HG02884 (cell line): Measurements from ENCODE around the gene TEX2.

ENCODE experiments used
- ATAC-seq: cut with Tn5 transposase; IDR thresholded peaks from one replicate; pipeline ENCODE4 v1.9.1; 2021; ENCODE audit warnings: mild to moderate bottlenecking, moderate library complexity; ENCODE audit not compliant: unreplicated experiment

TEX2 gene

GRCh38 chr17:64148017-64148631 is 114.9 kb downstream of the TEX2 start:
- ATAC-seq = no peak

DNA sequence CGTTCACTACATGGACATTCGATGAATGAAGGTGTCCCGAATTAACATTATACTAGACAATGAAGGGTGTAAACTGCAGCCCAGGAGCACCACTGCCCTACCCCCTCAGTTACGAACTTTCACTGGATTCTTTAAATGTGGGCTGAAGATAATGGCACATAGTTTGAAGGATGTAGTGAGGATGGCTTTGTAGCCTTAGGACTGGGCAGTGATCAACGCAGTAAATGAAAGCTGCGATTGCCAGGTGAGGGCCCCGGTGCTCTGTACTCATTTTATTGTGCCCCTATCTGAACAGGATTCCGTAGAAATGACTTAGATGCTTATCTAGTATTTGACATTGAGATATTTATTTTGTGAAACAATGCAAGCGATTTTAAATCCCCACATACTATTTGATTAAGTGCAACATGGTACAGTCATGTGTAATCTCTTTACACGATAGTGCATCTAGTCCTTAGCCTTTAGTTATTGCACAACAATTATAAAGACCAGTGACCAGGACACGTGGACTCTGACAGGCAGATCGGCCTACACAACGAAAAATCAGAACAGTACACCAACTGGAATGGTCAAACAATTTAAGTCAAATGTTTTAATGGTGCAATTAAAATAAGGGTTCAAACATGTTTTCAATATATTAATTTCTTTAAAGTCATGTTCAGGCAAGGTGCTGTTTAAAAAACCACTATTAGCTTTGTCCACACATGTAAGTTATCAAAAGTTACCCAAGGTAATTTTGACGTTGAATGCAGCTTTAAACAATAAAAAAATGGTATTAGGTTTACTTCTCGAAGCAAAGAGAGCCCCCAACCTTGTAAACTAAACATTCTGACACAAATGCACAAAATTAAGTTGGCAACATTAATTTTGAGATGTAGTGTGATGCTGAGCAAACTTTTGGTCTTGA is 115.7 kb downstream of the TEX2 start:
- ATAC-seq = no peak

DNA sequence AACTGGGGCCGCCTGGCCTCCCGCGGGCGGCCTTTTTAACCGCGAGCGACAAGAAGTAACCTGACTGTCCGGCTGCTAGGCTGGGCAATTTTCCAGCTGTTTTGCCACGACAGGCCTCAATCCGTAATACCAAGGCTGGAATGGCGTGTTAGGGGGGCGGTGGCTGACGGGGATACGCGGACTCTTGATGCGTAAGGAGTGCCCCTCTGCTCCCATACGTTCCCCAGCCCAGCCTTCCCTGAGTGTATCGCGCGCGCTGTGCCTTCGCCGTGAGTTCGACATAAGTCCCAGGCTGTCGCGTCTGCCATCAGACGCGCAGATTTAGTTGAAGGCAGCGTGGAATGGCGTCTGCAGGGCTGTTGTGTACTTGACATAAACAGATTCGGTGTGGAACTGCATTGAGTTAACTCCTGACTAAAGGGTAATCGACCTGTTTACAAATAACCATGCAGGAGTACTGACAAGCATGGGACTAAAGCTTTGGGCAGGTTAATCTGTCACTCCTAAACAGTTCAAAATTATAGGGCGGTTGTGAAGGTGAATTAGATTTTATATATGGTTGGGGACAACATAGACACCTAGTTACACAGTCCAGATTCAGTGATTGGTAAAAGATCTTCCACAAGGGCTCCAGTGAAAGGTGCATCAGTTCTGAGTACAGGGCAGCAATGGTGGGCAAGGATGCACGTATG is 116.5 kb downstream of the TEX2 start:
- ATAC-seq = no peak

GRCh38 chr17:64145751-64146417 is 117.2 kb downstream of the TEX2 start:
- peak; percentile 92 for ATAC-seq

DNA sequence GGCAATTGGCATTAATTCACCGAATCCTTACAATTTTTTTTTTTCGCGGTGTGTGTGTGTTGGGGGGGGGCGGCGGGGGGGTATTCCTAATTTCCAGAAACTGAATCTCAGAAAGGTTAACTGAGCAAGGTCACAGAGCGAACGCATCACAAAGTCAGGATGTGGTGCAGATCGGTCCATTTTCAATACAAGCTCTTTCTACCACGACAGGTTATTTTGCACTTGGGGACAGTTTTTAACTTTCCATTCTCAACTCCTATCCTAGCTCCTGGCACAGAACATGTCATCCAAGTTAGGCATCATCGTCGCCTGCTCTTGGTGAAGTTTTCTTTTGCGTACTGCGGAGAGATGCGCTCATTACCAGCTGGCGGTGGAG is 117.7 kb downstream of the TEX2 start:
- ATAC-seq = peak; percentile 5

GRCh38 chr17:64139542-64139941 is 123.5 kb downstream of the TEX2 start:
- no peak for ATAC-seq

DNA sequence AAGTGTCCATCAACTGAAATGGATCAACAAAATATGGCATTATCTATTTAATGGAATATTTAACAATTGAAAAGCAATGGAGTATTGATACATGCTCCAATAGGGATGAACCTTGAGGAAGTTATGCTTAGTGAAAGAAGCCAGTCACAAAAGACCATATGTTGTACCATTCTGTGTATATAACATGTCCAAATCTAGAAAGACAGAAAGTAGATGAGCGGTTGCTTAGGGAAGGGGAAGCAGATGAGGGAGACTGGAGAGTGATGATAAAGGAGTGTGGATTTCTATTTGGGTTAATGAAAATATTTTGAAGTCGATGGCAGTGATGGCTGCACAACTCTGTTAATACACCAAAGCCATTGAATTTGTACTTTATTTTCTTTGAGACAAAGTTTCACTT is 124.6 kb downstream of the TEX2 start:
- no peak for ATAC-seq

- ATAC-seq = no peak
Measured at GRCh38 chr17:64135000-64135399, 128.1 kb downstream of the TEX2 start.

GRCh38 chr17:64134216-64134970 is 128.7 kb downstream of the TEX2 start:
- no peak for ATAC-seq

- no peak for ATAC-seq
Measured at GRCh38 chr17:64133546-64134215, 129.4 kb downstream of the TEX2 start.

DNA sequence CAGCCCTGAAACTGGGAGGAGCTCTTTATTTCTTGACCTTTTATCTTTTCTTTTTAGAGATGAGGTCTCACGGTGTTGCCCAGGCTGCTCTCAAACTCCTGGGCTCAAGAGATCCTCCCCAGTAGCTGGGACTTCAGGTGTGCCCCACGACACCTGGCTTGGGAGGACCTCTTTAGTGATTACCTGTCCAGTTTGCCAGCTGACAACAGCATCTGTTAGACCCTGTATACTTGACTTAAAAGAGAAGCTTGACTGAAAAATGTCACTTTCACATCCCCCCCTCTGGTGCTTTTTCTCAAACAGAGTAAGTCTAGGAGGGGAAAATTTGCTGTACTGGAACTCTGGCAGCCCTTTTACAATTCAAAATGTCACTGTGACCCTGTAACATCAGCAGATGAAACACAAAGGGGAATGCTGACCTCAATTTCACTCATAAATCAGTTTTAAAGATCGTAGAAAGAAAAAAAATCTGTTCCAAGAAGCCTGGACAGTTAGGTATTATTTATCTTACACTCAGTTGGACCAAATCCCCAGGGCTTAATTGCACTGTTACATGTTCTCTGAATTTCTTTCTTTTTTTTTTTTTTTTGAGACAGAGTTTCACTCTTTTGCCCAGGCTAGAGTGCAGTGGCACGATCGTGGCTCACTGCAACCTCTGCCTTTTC is 131.3 kb downstream of the TEX2 start:
- ATAC-seq = no peak

DNA sequence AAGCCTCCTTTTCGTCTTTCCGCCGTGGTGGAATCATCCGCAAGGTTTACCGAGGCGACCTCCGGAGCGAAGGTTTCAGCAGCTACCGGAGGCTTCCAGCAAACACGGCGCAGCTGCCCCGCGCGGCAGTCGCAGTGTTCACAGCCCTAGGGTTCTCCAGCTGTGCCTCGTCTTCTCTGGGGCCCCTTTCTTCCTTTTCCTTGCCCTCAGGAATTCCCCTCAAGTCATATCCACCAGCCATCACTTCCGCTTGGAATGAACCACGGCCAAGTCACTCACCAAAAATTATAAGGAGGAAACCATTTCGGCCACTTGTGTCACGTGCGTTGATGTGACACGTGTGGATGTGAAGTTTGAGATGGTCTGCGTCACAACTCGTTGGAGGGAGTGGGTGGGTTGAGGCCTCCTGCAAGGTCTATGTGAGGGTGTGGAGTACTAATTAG is 132.5 kb downstream of the TEX2 start:
- ATAC-seq = peak; percentile 11

GRCh38 chr17:64129765-64130558 is 133.1 kb downstream of the TEX2 start, which contains the start of gene ERN1:
TSS of gene ERN1 (minus strand) at chr17:64130144. CDS start at chr17:64130029, 115 bp downstream.
- ATAC-seq = peak; percentile 65

GRCh38 chr17:64129515-64129764 is 133.6 kb downstream of the TEX2 start:
- ATAC-seq = peak; percentile 4

DNA sequence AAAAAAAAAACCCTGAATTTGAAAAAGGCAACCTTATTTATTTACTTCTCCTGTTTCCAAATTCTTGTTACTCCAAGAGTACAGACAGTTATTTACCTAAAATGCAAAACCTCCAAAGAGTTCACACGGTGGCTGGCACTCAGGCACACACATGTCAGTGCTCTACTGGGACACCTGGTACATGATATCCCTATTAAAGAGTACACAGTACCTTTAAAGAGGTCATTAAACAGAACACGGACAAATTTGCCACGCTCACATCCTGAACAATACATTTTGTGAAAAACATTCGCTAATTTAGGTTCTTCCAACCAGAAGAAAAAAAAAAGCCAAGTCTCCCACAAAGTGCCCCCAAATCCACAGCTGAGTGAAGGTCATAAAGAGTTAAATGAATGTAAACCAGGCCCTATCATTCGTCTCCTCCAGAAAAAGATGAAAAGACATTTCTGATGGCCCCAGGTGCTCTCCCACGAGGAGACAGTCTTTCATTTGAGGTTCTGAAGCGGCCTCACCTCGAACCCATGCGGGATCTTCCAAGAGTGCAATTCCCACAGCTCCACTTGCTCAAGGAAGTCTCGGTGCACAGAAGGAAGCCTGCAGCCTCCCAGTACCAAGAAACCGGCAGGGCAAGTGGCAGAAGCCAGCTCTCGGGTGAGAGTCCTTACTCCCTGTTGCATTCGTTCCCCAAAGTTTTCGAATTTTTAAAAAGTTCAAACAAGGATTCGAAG is 134.1 kb downstream of the TEX2 start:
- ATAC-seq = no peak

- no peak for ATAC-seq
Measured at GRCh38 chr17:64126918-64127317, 136.1 kb downstream of the TEX2 start.

DNA sequence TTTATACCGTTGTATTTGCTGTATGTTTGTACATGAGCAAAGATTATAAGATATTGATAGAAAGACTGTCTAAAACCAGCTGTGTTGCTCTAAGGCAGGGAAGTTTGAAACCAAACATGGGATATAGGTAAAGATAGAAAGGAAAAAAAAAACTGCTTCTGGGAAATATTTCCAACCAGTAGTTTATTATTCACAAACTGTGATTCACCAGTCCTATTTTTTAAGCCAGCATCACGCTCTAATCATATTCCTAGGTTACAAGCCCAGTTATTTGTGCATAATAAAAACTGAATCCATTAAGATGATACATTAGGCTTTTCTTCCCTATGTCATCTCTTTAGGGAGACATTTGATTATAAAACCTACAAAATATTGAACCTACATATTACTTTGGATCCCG is 137.1 kb downstream of the TEX2 start:
- no peak for ATAC-seq

DNA sequence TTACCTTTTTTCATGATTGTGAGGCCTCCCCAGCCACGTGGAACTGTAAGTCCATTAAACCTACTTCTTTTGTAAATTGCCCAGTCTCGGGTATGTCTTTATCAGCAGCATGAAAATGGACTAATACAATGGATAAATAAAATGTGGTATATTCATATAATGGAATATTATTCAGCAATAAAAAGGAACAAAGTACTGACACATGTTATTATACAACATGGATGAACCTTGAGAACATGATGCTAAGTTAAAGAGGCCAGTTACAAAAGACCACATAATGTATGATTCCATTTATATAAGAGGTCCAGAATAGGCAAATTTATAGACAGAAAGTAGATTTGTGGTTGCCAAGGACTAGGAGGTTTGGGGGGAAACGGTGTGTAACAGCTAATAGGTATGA is 138.5 kb downstream of the TEX2 start:
- ATAC-seq = no peak
